SK-N-MC (cell line): Measurements from ENCODE around the gene TIGAR.

Source experiments
- DNase-seq: peaks from one replicate; pipeline ENCODE4 v3.0.0-alpha.2; 2011; ENCODE audit warnings: low read depth, low spot score
- H3K27ac ChIP-seq: fragments of 200-600 bp; sonication (generic); 2 replicates; pipeline ENCODE4 v1.5.1; 2016; ENCODE audit warnings: mixed run types
- H3K36me3 ChIP-seq: fragments of 200-600 bp; sonication (generic); 2 replicates; pipeline ENCODE4 v1.6.1; 2017; ENCODE audit warnings: antibody characterized with exemption, low read length, mixed read lengths; ENCODE audit not compliant: insufficient read depth
- H3K4me3 ChIP-seq: fragments of 200-600 bp; sonication (generic); 2 replicates; pipeline ENCODE4 v1.5.1; 2016
- H3K9ac ChIP-seq: fragments of 200-600 bp; sonication (generic); 2 replicates; pipeline ENCODE4 v1.8.0; 2017; ENCODE audit warnings: mixed run types, mixed read lengths; ENCODE audit not compliant: insufficient read length
- H3K9me3 ChIP-seq: fragments of 200-600 bp; sonication (generic); 2 replicates; pipeline ENCODE4 v1.6.1; 2017; ENCODE audit warnings: low read depth, mild to moderate bottlenecking, antibody characterized with exemption, low read length, moderate library complexity, mixed read lengths
- EZH2 ChIP-seq: fragments of 200-600 bp; sonication (generic); IDR thresholded peaks from one replicate; pipeline ENCODE4 v1.6.1; 2017; ENCODE audit warnings: antibody characterized with exemption
- FOXP2 ChIP-seq: optimal IDR thresholded peaks from 2 replicates; pipeline ENCODE3; 2011; ENCODE audit warnings: mild to moderate bottlenecking, moderate library complexity; ENCODE audit not compliant: insufficient read depth; ENCODE audit errors: extremely low read length, control extremely low read depth
- POLR2AphosphoS5 ChIP-seq: IDR thresholded peaks from 2 replicates; pipeline ENCODE4 v1.6.1; 2012; ENCODE audit warnings: mild to moderate bottlenecking, low read depth, low read length, borderline replicate concordance

TIGAR gene

GRCh38 chr12:4378772-4379171 is 57.8 kb downstream of the TIGAR start:
- Histone ChIP-seq H3K36me3 (no peaks in the 10 kb centered on the region), H3K9me3 (no peaks in the 10 kb centered on the region), H3K4me3 (no peak overlapping the region), H3K9ac (no peak overlapping the region), H3K27ac (no peak overlapping the region)
- no peak for DNase-seq
- no peak for TF ChIP-seq FOXP2
- no peak for TF ChIP-seq POLR2AphosphoS5
- no peak for TF ChIP-seq EZH2

GRCh38 chr12:4379405-4379804 is 58.4 kb downstream of the TIGAR start, which contains the start of gene FGF23:
Gene FGF23 (minus strand): TSS chr12:4379712. CDS start chr12:4379582, 130 bp downstream.
- no peak within 1 kb of the TSS for H3K27ac ChIP-seq
- no peak for DNase-seq
- H3K9ac ChIP-seq, result no peak within 1 kb of the TSS
- H3K4me3 ChIP-seq, result no peak within 1 kb of the TSS
- no peaks in the 10 kb centered on the region for H3K36me3 ChIP-seq
- TF ChIP-seq EZH2, result no peak
- no peak for TF ChIP-seq FOXP2
- no peak for TF ChIP-seq POLR2AphosphoS5
- no peaks in the 10 kb centered on the region for H3K9me3 ChIP-seq

- Histone ChIP-seq H3K9ac (no peak overlapping the region), H3K4me3 (no peak overlapping the region), H3K27ac (no peak overlapping the region), H3K36me3 (no peaks in the 10 kb centered on the region), H3K9me3 (no peaks in the 10 kb centered on the region)
- TF ChIP-seq POLR2AphosphoS5 (no peak), EZH2 (no peak), FOXP2 (no peak)
- DNase-seq, result no peak
These were observed 59.3 kb downstream of the TIGAR start for GRCh38 chr12:4380332-4380731.

DNA sequence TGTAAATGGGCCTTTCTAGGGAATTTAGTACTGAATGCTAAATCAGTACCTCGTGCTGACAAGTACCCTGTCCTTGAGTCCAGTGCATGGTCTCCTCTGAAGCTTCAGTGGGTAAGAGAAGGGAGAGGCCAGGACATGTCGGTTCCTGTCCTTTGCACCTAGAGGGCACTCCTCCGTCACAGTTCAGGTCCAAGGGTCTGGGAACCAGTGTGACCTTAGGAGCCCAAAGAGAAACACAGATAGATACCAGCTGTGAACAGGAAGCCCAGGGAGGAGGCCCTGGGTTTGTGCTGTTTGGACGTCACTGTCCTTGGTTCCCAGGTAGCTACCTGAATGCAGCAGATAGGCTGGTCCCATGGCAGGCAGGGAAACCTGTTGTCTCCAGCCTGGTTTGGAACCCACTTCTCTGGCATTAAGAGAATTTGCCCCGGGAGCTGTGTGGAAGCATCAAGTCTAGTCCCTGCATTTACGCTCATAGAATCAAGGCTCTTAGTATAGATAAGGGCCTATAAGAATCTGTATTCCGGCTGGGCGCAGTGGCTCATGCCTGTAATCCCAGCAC is 62.4 kb downstream of the TIGAR start:
- no peaks in the 10 kb centered on the region for H3K9me3 ChIP-seq
- H3K9ac ChIP-seq, result no peak overlapping the region
- no peaks in the 10 kb centered on the region for H3K36me3 ChIP-seq
- DNase-seq, result no peak
- H3K4me3 ChIP-seq, result no peak overlapping the region
- no peak overlapping the region for H3K27ac ChIP-seq
- TF ChIP-seq FOXP2, result no peak
- TF ChIP-seq EZH2, result no peak
- TF ChIP-seq POLR2AphosphoS5, result no peak

DNA sequence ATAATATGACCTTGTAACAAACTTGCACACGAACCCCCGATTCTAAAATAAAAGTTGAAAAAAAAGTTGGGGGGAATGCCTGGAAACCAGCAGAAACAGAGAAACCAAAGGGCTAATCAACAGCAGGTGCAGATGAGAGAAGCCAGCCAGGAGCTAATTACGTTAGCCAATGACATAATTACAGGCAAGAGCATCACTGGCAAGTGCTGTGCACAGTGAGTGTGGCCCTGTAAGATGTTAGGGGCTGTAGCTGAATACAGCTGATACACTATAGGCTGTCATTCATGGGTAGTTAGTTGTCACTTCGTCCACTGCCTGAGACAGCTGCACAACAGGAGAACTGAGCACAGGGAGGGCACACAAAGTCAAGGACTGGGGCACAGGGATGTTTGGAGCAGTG is 65.8 kb downstream of the TIGAR start:
- no peak overlapping the region for H3K4me3 ChIP-seq
- TF ChIP-seq POLR2AphosphoS5 (no peak), EZH2 (no peak), FOXP2 (no peak)
- H3K9me3 ChIP-seq, result no peaks in the 10 kb centered on the region
- H3K27ac ChIP-seq, result no peak overlapping the region
- H3K36me3 ChIP-seq, result no peaks in the 10 kb centered on the region
- no peak for DNase-seq
- no peak overlapping the region for H3K9ac ChIP-seq

- no peak for DNase-seq
- Histone ChIP-seq H3K27ac (no peak overlapping the region), H3K4me3 (no peak overlapping the region), H3K9me3 (no peaks in the 10 kb centered on the region), H3K36me3 (no peaks in the 10 kb centered on the region), H3K9ac (no peak overlapping the region)
- TF ChIP-seq EZH2 (no peak), FOXP2 (no peak), POLR2AphosphoS5 (no peak)
These were observed 66.6 kb downstream of the TIGAR start for GRCh38 chr12:4387607-4388006.

GRCh38 chr12:4388032-4388431 is 67.0 kb downstream of the TIGAR start:
- no peaks in the 10 kb centered on the region for H3K36me3 ChIP-seq
- no peaks in the 10 kb centered on the region for H3K9me3 ChIP-seq
- TF ChIP-seq POLR2AphosphoS5 (no peak), FOXP2 (no peak), EZH2 (no peak)
- no peak for DNase-seq
- H3K27ac ChIP-seq, result no peak overlapping the region
- no peak overlapping the region for H3K9ac ChIP-seq
- H3K4me3 ChIP-seq, result no peak overlapping the region

- no peak for DNase-seq
These were observed 67.6 kb downstream of the TIGAR start for GRCh38 chr12:4388662-4389061.

DNA sequence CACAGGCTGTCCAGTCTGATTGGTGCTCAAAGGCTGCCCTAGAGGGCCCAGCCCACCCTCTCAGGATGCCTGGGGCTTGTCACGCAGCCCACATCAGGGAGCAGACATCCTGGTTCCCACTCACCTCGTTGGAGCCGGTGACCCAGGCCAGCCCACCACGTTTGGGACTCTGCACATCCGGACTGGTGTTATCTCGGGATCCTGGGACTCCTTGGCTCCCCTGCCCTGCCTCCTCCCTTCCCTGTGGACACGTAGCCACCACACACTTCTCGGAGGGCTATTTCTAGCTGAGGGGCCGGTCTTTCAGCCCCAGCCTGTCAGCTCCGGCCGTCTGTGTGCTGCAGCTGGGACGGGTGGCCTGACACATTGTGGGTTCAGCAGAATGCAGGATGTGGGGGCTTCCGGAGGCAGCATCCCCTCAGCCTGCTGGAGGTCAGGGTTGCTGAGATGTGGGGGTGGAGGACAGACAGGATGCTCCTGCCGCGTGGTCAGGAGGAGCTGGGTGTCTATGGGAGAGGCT is 71.3 kb downstream of the TIGAR start:
- no peak for DNase-seq
- Histone ChIP-seq H3K9ac (no peak overlapping the region), H3K9me3 (no peaks in the 10 kb centered on the region), H3K4me3 (no peak overlapping the region), H3K36me3 (no peaks in the 10 kb centered on the region), H3K27ac (no peak overlapping the region)
- TF ChIP-seq POLR2AphosphoS5, result no peak
- TF ChIP-seq FOXP2, result no peak
- TF ChIP-seq EZH2, result no peak

More at GRCh38 chr12:4388662-4389061, 67.6 kb downstream of the TIGAR start:
- TF ChIP-seq FOXP2, result no peak
- H3K4me3 ChIP-seq, result no peak overlapping the region
- H3K9ac ChIP-seq, result no peak overlapping the region
- no peak overlapping the region for H3K27ac ChIP-seq
- no peaks in the 10 kb centered on the region for H3K9me3 ChIP-seq
- no peaks in the 10 kb centered on the region for H3K36me3 ChIP-seq
